Activated T-cell treated with anti-CD3 and anti-CD28 coated beads for 48 hours (primary cell): ENCODE measurements around the gene TGM4.
"Not testable (repeated sequence)": the region's sequence is repeated elsewhere in the genome, so short reads cannot be mapped to it uniquely, and the experiment has no call there.

ENCODE experiments used
- DNase-seq: peaks from one replicate; pipeline ENCODE4 v3.0.0-alpha.2; 2020; ENCODE audit warnings: low read depth

The TGM4 gene

GRCh38 chr3:44915702-44916438 lies 41.5 kb downstream of the TGM4 start:
- DNase-seq: no peak

- DNase-seq: no peak
These were observed 43.7 kb downstream of the TGM4 start for GRCh38 chr3:44918087-44918486.

- no peak for DNase-seq
These were observed 44.2 kb downstream of the TGM4 start for GRCh38 chr3:44918581-44918980.

- no peak for DNase-seq
These were observed 45.7 kb downstream of the TGM4 start for GRCh38 chr3:44920081-44920480.

GRCh38 chr3:44923632-44924456 lies 49.4 kb downstream of the TGM4 start:
- no peak for DNase-seq

- no peak for DNase-seq
These were observed 50.2 kb downstream of the TGM4 start for GRCh38 chr3:44924457-44925084.

- no peak for DNase-seq
These were observed 51.8 kb downstream of the TGM4 start for GRCh38 chr3:44926172-44926571.

GRCh38 chr3:44926921-44927320 lies 52.5 kb downstream of the TGM4 start:
- no peak for DNase-seq

GRCh38 chr3:44927371-44927770 lies 53.0 kb downstream of the TGM4 start:
- no peak for DNase-seq

GRCh38 chr3:44929782-44930181 lies 55.4 kb downstream of the TGM4 start:
- no peak for DNase-seq

GRCh38 chr3:44930911-44931310 lies 56.5 kb downstream of the TGM4 start:
- DNase-seq: no peak

GRCh38 chr3:44931791-44932190 lies 57.4 kb downstream of the TGM4 start:
- DNase-seq: no peak

GRCh38 chr3:44932271-44932670 lies 57.9 kb downstream of the TGM4 start:
- no peak for DNase-seq

- no peak for DNase-seq
These were observed 58.9 kb downstream of the TGM4 start for GRCh38 chr3:44932986-44933944.

- DNase-seq: no peak
These were observed 65.2 kb downstream of the TGM4 start for GRCh38 chr3:44939581-44940036.

GRCh38 chr3:44942202-44942921 lies 68.0 kb downstream of the TGM4 start:
- no peak for DNase-seq

GRCh38 chr3:44948239-44948638 lies 73.8 kb downstream of the TGM4 start:
- no peak for DNase-seq

- not testable (repeated sequence) for DNase-seq
These were observed 75.4 kb downstream of the TGM4 start for GRCh38 chr3:44949770-44950169.

GRCh38 chr3:44950275-44950734 lies 75.9 kb downstream of the TGM4 start:
- DNase-seq: no peak

GRCh38 chr3:44952689-44953088 lies 78.3 kb downstream of the TGM4 start:
- no peak for DNase-seq

- no peak for DNase-seq
These were observed 79.9 kb downstream of the TGM4 start for GRCh38 chr3:44954304-44954703.
